WTC11 (cell line): ENCODE measurements around the gene RPRD1B. TPM values are rescaled to one million over a fixed set of nuclear protein-coding genes. Genes with fewer than 3 reads are reported as not detected.

ENCODE experiments used
- ATAC-seq: fragments of 200-7000 bp; cut with Tn5 transposase; 2 replicates; pipeline ENCODE4 v1.10.0; 2021; ENCODE audit warnings: mild to moderate bottlenecking, moderate library complexity
- CTCF ChIA-PET: fragments of 300-600 bp; sonication (Branson Sonifier 250); formaldehyde crosslinking; loops from one replicate; lab custom pipeline; 2021; ENCODE audit warnings: antibody characterized with exemption; lab: Charles Lee
- POLR2A ChIA-PET: fragments of 350-600 bp; sonication (Branson Sonifier 250); formaldehyde crosslinking; loops from one replicate; lab custom pipeline; 2021; ENCODE audit warnings: antibody characterized with exemption; lab: Charles Lee
- DNase-seq: peaks from one replicate; pipeline ENCODE4 v3.0.0; 2021; ENCODE audit warnings: low spot score
- H3K27ac Mint-ChIP-seq: 2 replicates; pipeline ENCODE4 v1.8.0; 2021; ENCODE audit warnings: mixed read lengths
- H3K27me3 Mint-ChIP-seq: 2 replicates; pipeline ENCODE4 v1.8.0; 2021; ENCODE audit warnings: low read depth, mild to moderate bottlenecking, moderate library complexity, mixed read lengths
- H3K36me3 Mint-ChIP-seq: 2 replicates; pipeline ENCODE4 v1.8.0; 2021; ENCODE audit warnings: mixed read lengths
- H3K4me1 Mint-ChIP-seq: 2 replicates; pipeline ENCODE4 v1.8.0; 2022; ENCODE audit warnings: mixed read lengths
- H3K4me3 Mint-ChIP-seq: 2 replicates; pipeline ENCODE4 v1.8.0; 2021; ENCODE audit warnings: mild to moderate bottlenecking, moderate library complexity, mixed read lengths
- H3K9me3 Mint-ChIP-seq: 2 replicates; pipeline ENCODE4 v1.8.0; 2021; ENCODE audit warnings: mixed read lengths
- CREM ChIP-seq: sonication (generic); formaldehyde crosslinking; IDR thresholded peaks from 2 replicates; pipeline ENCODE4 v1.8.1; 2022; ENCODE audit warnings: mild to moderate bottlenecking, missing genetic modification reagents, moderate library complexity
- FOXP1 ChIP-seq: sonication (generic); formaldehyde crosslinking; IDR thresholded peaks from 2 replicates; pipeline ENCODE4 v1.8.0; 2022; ENCODE audit warnings: missing genetic modification reagents, mild to moderate bottlenecking, moderate library complexity, borderline replicate concordance
- GTF2I ChIP-seq: fragments of 250-450 bp; sonication (Bioruptor Pico); conservative IDR thresholded peaks from 2 replicates; pipeline ENCODE4 v1.4.0; 2021; ENCODE audit warnings: mild to moderate bottlenecking
- KAT7 ChIP-seq: sonication (generic); formaldehyde crosslinking; IDR thresholded peaks from 2 replicates; pipeline ENCODE4 v1.8.1; 2023; ENCODE audit warnings: missing genetic modification reagents, mild to moderate bottlenecking, borderline replicate concordance
- SMAD4 ChIP-seq: sonication (generic); formaldehyde crosslinking; IDR thresholded peaks from 2 replicates; pipeline ENCODE4 v1.8.0; 2022; ENCODE audit warnings: mild to moderate bottlenecking, missing genetic modification reagents
- ZNF138 ChIP-seq: sonication (generic); formaldehyde crosslinking; conservative IDR thresholded peaks from 2 replicates; pipeline ENCODE4 v1.8.1; 2022; ENCODE audit warnings: mild to moderate bottlenecking, moderate library complexity, missing genetic modification reagents
- ZNF219 ChIP-seq: sonication (generic); formaldehyde crosslinking; IDR thresholded peaks from 2 replicates; pipeline ENCODE4 v1.8.0; 2023; ENCODE audit warnings: missing genetic modification reagents, mild to moderate bottlenecking, borderline replicate concordance
- ZNF416 ChIP-seq: fragments of 250-450 bp; sonication (Bioruptor Pico); IDR thresholded peaks from 2 replicates; pipeline ENCODE4 v1.9.0; 2021; ENCODE audit warnings: mild to moderate bottlenecking, inconsistent platforms
- total RNA-seq: library from RNA; stranded (reverse); gene quantifications from 3 replicates; pipeline ENCODE4 v1.2.3, GENCODE V29; 2021
- TF ChIP-seq, protein P1 (sequence below): sonication (generic); formaldehyde crosslinking; IDR thresholded peaks from 2 replicates; pipeline ENCODE4 v1.8.1; 2022; ENCODE audit warnings: missing genetic modification reagents, borderline replicate concordance
- TF ChIP-seq, protein P2 (sequence below): sonication (generic); formaldehyde crosslinking; IDR thresholded peaks from 2 replicates; pipeline ENCODE4 v1.8.0; 2022; ENCODE audit warnings: mild to moderate bottlenecking, missing genetic modification reagents
- TF ChIP-seq, protein P3 (sequence below): fragments of 250-450 bp; sonication (Bioruptor Pico); IDR thresholded peaks from 2 replicates; pipeline ENCODE4 v1.9.0; 2021; ENCODE audit warnings: mild to moderate bottlenecking
- TF ChIP-seq, protein P4 (sequence below): sonication (generic); formaldehyde crosslinking; IDR thresholded peaks from 2 replicates; pipeline ENCODE4 v1.8.1; 2023; ENCODE audit warnings: mild to moderate bottlenecking, moderate library complexity, missing genetic modification reagents
- TF ChIP-seq, protein P5 (sequence below): fragments of 250-450 bp; sonication (Bioruptor Pico); IDR thresholded peaks from 2 replicates; pipeline ENCODE4 v1.9.0; 2021; ENCODE audit warnings: mild to moderate bottlenecking, borderline replicate concordance
- TF ChIP-seq, protein P6 (sequence below): fragments of 250-450 bp; sonication (Bioruptor Pico); IDR thresholded peaks from 2 replicates; pipeline ENCODE4 v1.9.0; 2021; ENCODE audit warnings: mild to moderate bottlenecking
- TF ChIP-seq, protein P7 (sequence below): fragments of 250-450 bp; sonication (Bioruptor Pico); IDR thresholded peaks from 2 replicates; pipeline ENCODE4 v1.8.0; 2021; ENCODE audit warnings: mild to moderate bottlenecking

RPRD1B gene
- total RNA-seq, 1 experiment from 2014 or later = 21.4 TPM

DNA sequence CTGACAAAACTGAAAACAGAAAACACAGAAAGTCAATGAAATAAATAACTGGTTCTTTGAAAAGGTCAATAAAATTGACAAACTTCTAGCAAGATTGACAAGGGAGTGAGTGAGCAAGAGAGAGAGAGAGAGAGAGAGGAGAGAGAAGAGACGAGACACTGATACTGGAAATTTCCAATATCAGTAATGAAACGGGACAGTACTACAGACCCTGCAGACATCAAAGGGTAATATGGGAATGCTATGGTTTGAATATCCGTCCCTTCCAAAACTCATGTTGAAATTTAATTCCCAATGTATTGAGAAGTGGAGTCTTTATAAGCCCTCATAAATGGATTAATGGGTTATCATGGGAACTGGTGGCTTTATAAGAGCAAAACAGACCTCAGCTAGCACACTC, 4.1 kb upstream of the RPRD1B start:
- H3K27me3 Mint-ChIP-seq = no peaks in the 10 kb centered on the region
- H3K9me3 Mint-ChIP-seq = no peaks in the 10 kb centered on the region
- H3K27ac Mint-ChIP-seq = no peak overlapping the region
- CTCF ChIA-PET = interaction anchor here (1.9 kb wide), 1 partner anchor 28 kb away, joined by 4 read pairs; no protein-coding TSS in a partner anchor
- TF ChIP-seq CREM (CRISPR knock-in tag) (no peak), ZNF219 (CRISPR knock-in tag) (no peak), FOXP1 (CRISPR knock-in tag) (no peak), ZNF416 (CRISPR knock-in tag) (no peak)
- peaks cover 2% of the 10 kb centered on the region for H3K36me3 Mint-ChIP-seq
- no peak for ATAC-seq
- H3K4me1 Mint-ChIP-seq = peaks cover 44% of the 10 kb centered on the region
- DNase-seq = no peak
- POLR2A ChIA-PET = interaction anchor here (0.6 kb wide), 2 partner anchors 804 to 1444 kb away, joined by 3 read pairs; no protein-coding TSS in a partner anchor
- H3K4me3 Mint-ChIP-seq = no peak overlapping the region

DNA sequence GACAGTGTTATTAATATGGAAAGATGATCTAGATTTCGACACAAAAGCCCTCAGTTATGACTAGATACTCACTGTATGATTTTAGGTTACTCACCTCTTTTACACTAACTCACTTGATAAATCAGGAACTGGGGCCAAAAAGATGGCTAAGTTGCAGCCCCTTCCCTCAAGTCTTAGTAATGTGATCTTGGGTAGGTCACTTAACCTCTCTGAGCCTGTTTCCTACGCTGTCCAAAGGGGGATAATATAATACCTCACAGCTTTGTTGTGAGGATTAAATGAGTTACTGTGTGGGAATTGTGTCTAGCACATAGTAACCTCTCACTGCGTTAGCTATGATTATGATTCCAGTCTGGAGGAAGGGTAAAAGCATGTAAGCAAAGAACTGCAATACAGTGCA, 1.6 kb upstream of the RPRD1B start:
- H3K27ac Mint-ChIP-seq = peak overlapping the region; percentile 52; the same call in 1 of the 2 replicates
- POLR2A ChIA-PET = no interaction called here
- peak overlapping the region; percentile 94 for H3K4me3 Mint-ChIP-seq
- ATAC-seq (no peak), DNase-seq (no peak)
- CTCF ChIA-PET = interaction anchor here (1.0 to 2.4 kb wide), 4 partner anchors 12 to 41 kb away, joined by 3 to 8 read pairs (median 5); no protein-coding TSS in a partner anchor
- H3K36me3 Mint-ChIP-seq = peaks cover 12% of the 10 kb centered on the region
- TF ChIP-seq SMAD4 (CRISPR knock-in tag) (no peak), KAT7 (CRISPR knock-in tag) (no peak)
- TF ChIP-seq, protein P1, sequence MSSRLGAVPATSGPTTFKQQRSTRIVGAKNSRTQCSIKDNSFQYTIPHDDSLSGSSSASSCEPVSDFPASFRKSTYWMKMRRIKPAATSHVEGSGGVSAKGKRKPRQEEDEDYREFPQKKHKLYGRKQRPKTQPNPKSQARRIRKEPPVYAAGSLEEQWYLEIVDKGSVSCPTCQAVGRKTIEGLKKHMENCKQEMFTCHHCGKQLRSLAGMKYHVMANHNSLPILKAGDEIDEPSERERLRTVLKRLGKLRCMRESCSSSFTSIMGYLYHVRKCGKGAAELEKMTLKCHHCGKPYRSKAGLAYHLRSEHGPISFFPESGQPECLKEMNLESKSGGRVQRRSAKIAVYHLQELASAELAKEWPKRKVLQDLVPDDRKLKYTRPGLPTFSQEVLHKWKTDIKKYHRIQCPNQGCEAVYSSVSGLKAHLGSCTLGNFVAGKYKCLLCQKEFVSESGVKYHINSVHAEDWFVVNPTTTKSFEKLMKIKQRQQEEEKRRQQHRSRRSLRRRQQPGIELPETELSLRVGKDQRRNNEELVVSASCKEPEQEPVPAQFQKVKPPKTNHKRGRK = no peak
- TF ChIP-seq, protein P2, sequence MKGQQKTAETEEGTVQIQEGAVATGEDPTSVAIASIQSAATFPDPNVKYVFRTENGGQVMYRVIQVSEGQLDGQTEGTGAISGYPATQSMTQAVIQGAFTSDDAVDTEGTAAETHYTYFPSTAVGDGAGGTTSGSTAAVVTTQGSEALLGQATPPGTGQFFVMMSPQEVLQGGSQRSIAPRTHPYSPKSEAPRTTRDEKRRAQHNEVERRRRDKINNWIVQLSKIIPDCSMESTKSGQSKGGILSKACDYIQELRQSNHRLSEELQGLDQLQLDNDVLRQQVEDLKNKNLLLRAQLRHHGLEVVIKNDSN (CRISPR knock-in tag) = no peak
- TF ChIP-seq, protein P3, sequence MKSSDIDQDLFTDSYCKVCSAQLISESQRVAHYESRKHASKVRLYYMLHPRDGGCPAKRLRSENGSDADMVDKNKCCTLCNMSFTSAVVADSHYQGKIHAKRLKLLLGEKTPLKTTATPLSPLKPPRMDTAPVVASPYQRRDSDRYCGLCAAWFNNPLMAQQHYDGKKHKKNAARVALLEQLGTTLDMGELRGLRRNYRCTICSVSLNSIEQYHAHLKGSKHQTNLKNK (CRISPR knock-in tag) = no peak
- peaks cover 50% of the 10 kb centered on the region for H3K4me1 Mint-ChIP-seq
- no peaks in the 10 kb centered on the region for H3K9me3 Mint-ChIP-seq
- H3K27me3 Mint-ChIP-seq = no peaks in the 10 kb centered on the region

DNA sequence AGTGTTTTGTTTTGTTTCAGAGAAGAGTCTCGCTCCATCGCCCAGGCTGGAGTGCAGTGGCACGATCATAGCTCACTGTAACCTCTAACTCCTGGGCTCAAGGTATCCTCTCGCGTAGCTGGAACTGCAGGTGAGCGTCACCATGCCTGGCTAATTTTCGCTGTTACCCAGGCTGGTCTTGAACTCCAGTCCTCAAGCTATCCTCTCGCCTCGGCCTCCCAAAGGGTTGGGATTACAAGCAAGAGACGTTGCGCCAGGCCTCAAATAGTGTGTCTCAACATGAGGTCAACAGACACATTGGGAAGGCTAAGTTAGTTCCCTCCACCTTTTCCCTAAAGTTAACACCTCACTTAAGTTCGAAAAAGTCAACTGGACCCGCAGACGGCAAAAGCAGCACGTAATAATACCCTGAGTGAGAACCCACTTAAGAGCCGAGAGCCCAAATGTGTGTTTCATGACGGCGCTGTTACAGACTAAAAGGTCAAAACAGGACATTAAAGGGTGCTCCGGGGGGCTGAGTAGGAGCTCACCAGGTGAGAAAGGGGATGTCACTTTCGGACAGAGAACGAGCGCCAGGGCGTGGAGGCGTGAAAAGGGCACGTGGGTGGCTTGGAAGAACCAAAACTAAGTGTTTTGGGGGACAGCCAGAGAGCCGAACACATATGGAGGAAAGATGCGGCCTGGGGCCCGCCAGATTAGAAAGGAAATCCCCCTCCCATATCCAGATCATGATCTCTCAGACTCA, 789 bp upstream of the RPRD1B start:
- Mint-ChIP-seq H3K36me3 (peaks cover 19% of the 10 kb centered on the region), H3K4me1 (peaks cover 53% of the 10 kb centered on the region), H3K27me3 (no peaks in the 10 kb centered on the region), H3K4me3 (peak overlapping the region; percentile 94), H3K27ac (peak overlapping the region; percentile 96), H3K9me3 (no peaks in the 10 kb centered on the region)
- ChIA-PET CTCF (interaction anchor here (0.6 to 2.4 kb wide), 7 partner anchors 11 to 457 kb away, joined by 3 to 8 read pairs (median 4); no protein-coding TSS in a partner anchor), POLR2A (interaction anchor here (1.6 kb wide), 1 partner anchor 12 kb away, joined by 6 read pairs; no protein-coding TSS in a partner anchor)
- DNase-seq (no peak), ATAC-seq (no peak)
- TF ChIP-seq, protein P4, sequence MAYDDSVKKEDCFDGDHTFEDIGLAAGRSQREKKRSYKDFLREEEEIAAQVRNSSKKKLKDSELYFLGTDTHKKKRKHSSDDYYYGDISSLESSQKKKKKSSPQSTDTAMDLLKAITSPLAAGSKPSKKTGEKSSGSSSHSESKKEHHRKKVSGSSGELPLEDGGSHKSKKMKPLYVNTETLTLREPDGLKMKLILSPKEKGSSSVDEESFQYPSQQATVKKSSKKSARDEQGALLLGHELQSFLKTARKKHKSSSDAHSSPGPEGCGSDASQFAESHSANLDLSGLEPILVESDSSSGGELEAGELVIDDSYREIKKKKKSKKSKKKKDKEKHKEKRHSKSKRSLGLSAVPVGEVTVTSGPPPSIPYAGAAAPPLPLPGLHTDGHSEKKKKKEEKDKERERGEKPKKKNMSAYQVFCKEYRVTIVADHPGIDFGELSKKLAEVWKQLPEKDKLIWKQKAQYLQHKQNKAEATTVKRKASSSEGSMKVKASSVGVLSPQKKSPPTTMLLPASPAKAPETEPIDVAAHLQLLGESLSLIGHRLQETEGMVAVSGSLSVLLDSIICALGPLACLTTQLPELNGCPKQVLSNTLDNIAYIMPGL (CRISPR knock-in tag) = peak; percentile 14; the same call in 1 of the 2 replicates
- TF ChIP-seq, protein P5, sequence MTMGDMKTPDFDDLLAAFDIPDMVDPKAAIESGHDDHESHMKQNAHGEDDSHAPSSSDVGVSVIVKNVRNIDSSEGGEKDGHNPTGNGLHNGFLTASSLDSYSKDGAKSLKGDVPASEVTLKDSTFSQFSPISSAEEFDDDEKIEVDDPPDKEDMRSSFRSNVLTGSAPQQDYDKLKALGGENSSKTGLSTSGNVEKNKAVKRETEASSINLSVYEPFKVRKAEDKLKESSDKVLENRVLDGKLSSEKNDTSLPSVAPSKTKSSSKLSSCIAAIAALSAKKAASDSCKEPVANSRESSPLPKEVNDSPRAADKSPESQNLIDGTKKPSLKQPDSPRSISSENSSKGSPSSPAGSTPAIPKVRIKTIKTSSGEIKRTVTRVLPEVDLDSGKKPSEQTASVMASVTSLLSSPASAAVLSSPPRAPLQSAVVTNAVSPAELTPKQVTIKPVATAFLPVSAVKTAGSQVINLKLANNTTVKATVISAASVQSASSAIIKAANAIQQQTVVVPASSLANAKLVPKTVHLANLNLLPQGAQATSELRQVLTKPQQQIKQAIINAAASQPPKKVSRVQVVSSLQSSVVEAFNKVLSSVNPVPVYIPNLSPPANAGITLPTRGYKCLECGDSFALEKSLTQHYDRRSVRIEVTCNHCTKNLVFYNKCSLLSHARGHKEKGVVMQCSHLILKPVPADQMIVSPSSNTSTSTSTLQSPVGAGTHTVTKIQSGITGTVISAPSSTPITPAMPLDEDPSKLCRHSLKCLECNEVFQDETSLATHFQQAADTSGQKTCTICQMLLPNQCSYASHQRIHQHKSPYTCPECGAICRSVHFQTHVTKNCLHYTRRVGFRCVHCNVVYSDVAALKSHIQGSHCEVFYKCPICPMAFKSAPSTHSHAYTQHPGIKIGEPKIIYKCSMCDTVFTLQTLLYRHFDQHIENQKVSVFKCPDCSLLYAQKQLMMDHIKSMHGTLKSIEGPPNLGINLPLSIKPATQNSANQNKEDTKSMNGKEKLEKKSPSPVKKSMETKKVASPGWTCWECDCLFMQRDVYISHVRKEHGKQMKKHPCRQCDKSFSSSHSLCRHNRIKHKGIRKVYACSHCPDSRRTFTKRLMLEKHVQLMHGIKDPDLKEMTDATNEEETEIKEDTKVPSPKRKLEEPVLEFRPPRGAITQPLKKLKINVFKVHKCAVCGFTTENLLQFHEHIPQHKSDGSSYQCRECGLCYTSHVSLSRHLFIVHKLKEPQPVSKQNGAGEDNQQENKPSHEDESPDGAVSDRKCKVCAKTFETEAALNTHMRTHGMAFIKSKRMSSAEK = peak; percentile 70; the same call in 1 of the 2 replicates
- TF ChIP-seq, protein P6, sequence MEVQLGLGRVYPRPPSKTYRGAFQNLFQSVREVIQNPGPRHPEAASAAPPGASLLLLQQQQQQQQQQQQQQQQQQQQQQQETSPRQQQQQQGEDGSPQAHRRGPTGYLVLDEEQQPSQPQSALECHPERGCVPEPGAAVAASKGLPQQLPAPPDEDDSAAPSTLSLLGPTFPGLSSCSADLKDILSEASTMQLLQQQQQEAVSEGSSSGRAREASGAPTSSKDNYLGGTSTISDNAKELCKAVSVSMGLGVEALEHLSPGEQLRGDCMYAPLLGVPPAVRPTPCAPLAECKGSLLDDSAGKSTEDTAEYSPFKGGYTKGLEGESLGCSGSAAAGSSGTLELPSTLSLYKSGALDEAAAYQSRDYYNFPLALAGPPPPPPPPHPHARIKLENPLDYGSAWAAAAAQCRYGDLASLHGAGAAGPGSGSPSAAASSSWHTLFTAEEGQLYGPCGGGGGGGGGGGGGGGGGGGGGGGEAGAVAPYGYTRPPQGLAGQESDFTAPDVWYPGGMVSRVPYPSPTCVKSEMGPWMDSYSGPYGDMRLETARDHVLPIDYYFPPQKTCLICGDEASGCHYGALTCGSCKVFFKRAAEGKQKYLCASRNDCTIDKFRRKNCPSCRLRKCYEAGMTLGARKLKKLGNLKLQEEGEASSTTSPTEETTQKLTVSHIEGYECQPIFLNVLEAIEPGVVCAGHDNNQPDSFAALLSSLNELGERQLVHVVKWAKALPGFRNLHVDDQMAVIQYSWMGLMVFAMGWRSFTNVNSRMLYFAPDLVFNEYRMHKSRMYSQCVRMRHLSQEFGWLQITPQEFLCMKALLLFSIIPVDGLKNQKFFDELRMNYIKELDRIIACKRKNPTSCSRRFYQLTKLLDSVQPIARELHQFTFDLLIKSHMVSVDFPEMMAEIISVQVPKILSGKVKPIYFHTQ (CRISPR knock-in tag) = no peak
- TF ChIP-seq GTF2I (CRISPR knock-in tag) (no peak), ZNF138 (CRISPR knock-in tag) (no peak)
- TF ChIP-seq, protein P7, sequence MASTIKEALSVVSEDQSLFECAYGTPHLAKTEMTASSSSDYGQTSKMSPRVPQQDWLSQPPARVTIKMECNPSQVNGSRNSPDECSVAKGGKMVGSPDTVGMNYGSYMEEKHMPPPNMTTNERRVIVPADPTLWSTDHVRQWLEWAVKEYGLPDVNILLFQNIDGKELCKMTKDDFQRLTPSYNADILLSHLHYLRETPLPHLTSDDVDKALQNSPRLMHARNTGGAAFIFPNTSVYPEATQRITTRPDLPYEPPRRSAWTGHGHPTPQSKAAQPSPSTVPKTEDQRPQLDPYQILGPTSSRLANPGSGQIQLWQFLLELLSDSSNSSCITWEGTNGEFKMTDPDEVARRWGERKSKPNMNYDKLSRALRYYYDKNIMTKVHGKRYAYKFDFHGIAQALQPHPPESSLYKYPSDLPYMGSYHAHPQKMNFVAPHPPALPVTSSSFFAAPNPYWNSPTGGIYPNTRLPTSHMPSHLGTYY (CRISPR knock-in tag) = no peak
- TF ChIP-seq, protein P2 (CRISPR knock-in tag) = no peak
